Mammary epithelial cell (primary cell): Measurements from ENCODE around the gene TTLL13.

Experiments
- EZH2 ChIP-seq: IDR thresholded peaks from 2 replicates; pipeline ENCODE4 v1.6.1; 2012; ENCODE audit warnings: low read length, inconsistent platforms, borderline replicate concordance
- TF ChIP-seq, protein P1 (sequence below), 2 donors: IDR thresholded peaks in 1 of 2; conservative IDR thresholded peaks in 1 of 2; 2 replicates each; pipeline ENCODE4 v1.5.1; 2011 to 2012; ENCODE audit warnings: inconsistent platforms in 2 of 2, low read length in 2 of 2, mild to moderate bottlenecking in 2 of 2, control low read depth in 1 of 2, low read depth in 1 of 2; ENCODE audit not compliant: insufficient read depth in 1 of 2; ENCODE audit errors: extremely low read depth in 1 of 2

DNA sequence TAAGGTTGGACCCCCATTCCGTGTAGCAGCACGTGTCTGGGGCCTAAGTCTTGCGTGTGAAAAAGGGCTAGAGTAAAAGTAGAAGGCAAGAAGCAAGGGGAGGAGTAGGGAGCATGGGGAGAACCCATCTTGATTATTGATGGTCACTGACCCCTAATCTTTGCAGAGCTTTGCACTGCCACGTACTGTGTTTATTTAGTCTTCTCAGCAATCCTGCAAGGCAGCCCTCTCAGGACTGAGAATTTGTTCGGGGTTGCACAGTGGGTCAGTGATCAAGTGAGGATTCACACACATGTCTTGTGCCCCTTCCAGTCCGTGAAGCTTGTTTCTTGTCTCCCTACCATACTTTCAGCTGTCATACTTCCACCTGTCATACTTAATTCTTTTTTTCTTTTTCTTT lies 41.0 kb upstream of the TTLL13 start:
- TF ChIP-seq, protein P1, sequence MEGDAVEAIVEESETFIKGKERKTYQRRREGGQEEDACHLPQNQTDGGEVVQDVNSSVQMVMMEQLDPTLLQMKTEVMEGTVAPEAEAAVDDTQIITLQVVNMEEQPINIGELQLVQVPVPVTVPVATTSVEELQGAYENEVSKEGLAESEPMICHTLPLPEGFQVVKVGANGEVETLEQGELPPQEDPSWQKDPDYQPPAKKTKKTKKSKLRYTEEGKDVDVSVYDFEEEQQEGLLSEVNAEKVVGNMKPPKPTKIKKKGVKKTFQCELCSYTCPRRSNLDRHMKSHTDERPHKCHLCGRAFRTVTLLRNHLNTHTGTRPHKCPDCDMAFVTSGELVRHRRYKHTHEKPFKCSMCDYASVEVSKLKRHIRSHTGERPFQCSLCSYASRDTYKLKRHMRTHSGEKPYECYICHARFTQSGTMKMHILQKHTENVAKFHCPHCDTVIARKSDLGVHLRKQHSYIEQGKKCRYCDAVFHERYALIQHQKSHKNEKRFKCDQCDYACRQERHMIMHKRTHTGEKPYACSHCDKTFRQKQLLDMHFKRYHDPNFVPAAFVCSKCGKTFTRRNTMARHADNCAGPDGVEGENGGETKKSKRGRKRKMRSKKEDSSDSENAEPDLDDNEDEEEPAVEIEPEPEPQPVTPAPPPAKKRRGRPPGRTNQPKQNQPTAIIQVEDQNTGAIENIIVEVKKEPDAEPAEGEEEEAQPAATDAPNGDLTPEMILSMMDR (conservative IDR thresholded peaks at IDR 0.05 in 1 of 2, IDR thresholded peaks at IDR 0.05 in 1 of 2; ENCODE audit: extremely low read depth in 1 of 2, insufficient read depth in 1 of 2, low read depth in 1 of 2, low read length in 2 of 2): no peak
- no peak for TF ChIP-seq EZH2
